H1 (cell line): Measurements from ENCODE around the gene VSIG2. TPM values are rescaled to one million over a fixed set of nuclear protein-coding genes. Genes with fewer than 3 reads are reported as not detected.

Experiments
- CHD7 ChIP-seq: fragments of 300-600 bp; sonication (generic); IDR thresholded peaks from 2 replicates; pipeline ENCODE4 v1.7.1; 2012; ENCODE audit warnings: low read length, moderate library complexity, mild to moderate bottlenecking, inconsistent platforms; ENCODE audit not compliant: insufficient replicate concordance
- CTCF ChIP-seq, 3 experiments: IDR thresholded peaks; 1 replicate in 2 of 3; 2 replicates in 1 of 3; pipeline versions ENCODE4 v1.5.1 to v1.6.1; 2011; ENCODE audit warnings: low read length in 3 of 3, mild to moderate bottlenecking in 3 of 3, inconsistent platforms in 2 of 3, low read depth in 1 of 3, moderate library complexity in 1 of 3; ENCODE audit not compliant: insufficient read depth in 1 of 3; ENCODE audit errors: control extremely low read depth in 1 of 3
- KDM5A ChIP-seq: fragments of 200-600 bp; IDR thresholded peaks from 2 replicates; pipeline ENCODE4 v1.7.1; 2012; ENCODE audit warnings: mild to moderate bottlenecking, low read length, inconsistent platforms, mixed read lengths
- MAX ChIP-seq: IDR thresholded peaks from 2 replicates; pipeline ENCODE4 v1.6.1; 2012; ENCODE audit warnings: inconsistent platforms
- SP4 ChIP-seq: IDR thresholded peaks from 2 replicates; pipeline ENCODE4 v1.6.1; 2012; ENCODE audit warnings: low read length, inconsistent platforms
- SRF ChIP-seq: IDR thresholded peaks from 2 replicates; pipeline ENCODE4 v1.6.1; 2011; ENCODE audit warnings: mild to moderate bottlenecking, low read depth, low read length, moderate library complexity
- polyA plus RNA-seq, 7 experiments: library from polyadenylated mRNA; depleted of rRNA in 3 of 7; stranded (reverse) in 5 of 7; unstranded in 2 of 7; fragments of >200 nt in 5 of 7; fragments of 200-250 nt in 2 of 7; gene quantifications; 1 replicate in 5 of 7; 2 replicates in 1 of 7; 4 replicates in 1 of 7; pipeline versions ENCODE4 v1.2.1 to v1.2.3, GENCODE V29; 2011 to 2013; ENCODE audit warnings: missing spikeins in 2 of 7, mixed read lengths in 2 of 7
- total RNA-seq: library from RNA; stranded (reverse); fragmentation: NEBNext Ultra II Directional; extraction: Animal tissue kit (Norgen Biotek cat#: 25700); gene quantifications from 2 replicates; pipeline ENCODE4 v1.2.1, GENCODE V29; 2021

Gene VSIG2
- total and polyA plus RNA-seq, 2 of the 8 experiments (the other 6 are each of a cell fraction or from before 2014, with no cell fraction given) = 0.18 TPM; not detected in 1

- TF ChIP-seq CHD7 (no peak), MAX (peak; percentile 91), KDM5A (no peak), CTCF (IDR thresholded peaks at IDR 0.05; ENCODE audit: control extremely low read depth in 1 of 3, insufficient read depth in 1 of 3, low read depth in 1 of 3, low read length in 3 of 3) (peak; percentile 74 to 88 (median 86)), SRF (no peak), SP4 (no peak)
Observed at GRCh38 chr11:124758355-124759265, 6.6 kb upstream of the VSIG2 start (continued).
